Astrocyte (in vitro differentiated cells and primary cell): ENCODE data around the gene CDH13. TPM values are rescaled to one million over a fixed set of nuclear protein-coding genes. Genes with fewer than 3 reads are reported as not detected.

Source experiments
- DNase-seq: peaks from one replicate; pipeline ENCODE4 v3.0.0-alpha.2; 2010; ENCODE audit warnings: low read depth
- FAIRE-seq: peaks from 2 replicates; lab custom pipeline; 2011; peaks lifted over from hg19 to GRCh38; lab: Jason Lieb, UNC
- H2AFZ ChIP-seq: 2 replicates; pipeline ENCODE4 v1.6.0; 2012; ENCODE audit warnings: low read depth, low read length, inconsistent platforms
- H3K27ac ChIP-seq: 2 replicates; pipeline ENCODE4 v1.5.1; 2011; ENCODE audit warnings: low read depth, low read length, inconsistent platforms
- H3K27me3 ChIP-seq: 2 replicates; pipeline ENCODE4 v1.6.0; 2011; ENCODE audit warnings: low read length, inconsistent platforms; ENCODE audit not compliant: insufficient read depth
- H3K36me3 ChIP-seq: 2 replicates; pipeline ENCODE4 v1.5.1; 2011; ENCODE audit warnings: low read length, inconsistent platforms; ENCODE audit not compliant: insufficient read depth
- H3K4me1 ChIP-seq: 2 replicates; pipeline ENCODE4 v1.5.1; 2011; ENCODE audit warnings: low read length, inconsistent platforms; ENCODE audit not compliant: insufficient read depth
- H3K4me2 ChIP-seq: 2 replicates; pipeline ENCODE4 v1.6.0; 2012; ENCODE audit warnings: low read length, inconsistent platforms
- H3K4me3 ChIP-seq: 2 replicates; pipeline ENCODE4 v1.5.1; 2011; ENCODE audit warnings: low read depth, mild to moderate bottlenecking, low read length, inconsistent platforms; ENCODE audit not compliant: insufficient read depth
- H3K79me2 ChIP-seq: 2 replicates; pipeline ENCODE4 v1.6.0; 2012; ENCODE audit warnings: mild to moderate bottlenecking, low read length, inconsistent platforms; ENCODE audit not compliant: insufficient read depth
- H3K9ac ChIP-seq: 2 replicates; pipeline ENCODE4 v1.6.0; 2012; ENCODE audit warnings: mild to moderate bottlenecking, low read length, inconsistent platforms
- H3K9me3 ChIP-seq: 2 replicates; pipeline ENCODE4 v1.5.1; 2012; ENCODE audit warnings: low read depth, mild to moderate bottlenecking, low read length, inconsistent platforms; ENCODE audit not compliant: insufficient read depth
- H4K20me1 ChIP-seq: 2 replicates; pipeline ENCODE4 v1.6.0; 2012; ENCODE audit warnings: low read length, inconsistent platforms; ENCODE audit not compliant: insufficient read depth
- H3K27ac Mint-ChIP-seq: one replicate; pipeline ENCODE4 v1.8.0; 2021; ENCODE audit warnings: mild to moderate bottlenecking, mixed read lengths; ENCODE audit not compliant: unreplicated experiment
- H3K27me3 Mint-ChIP-seq: one replicate; pipeline ENCODE4 v1.8.0; 2021; ENCODE audit warnings: low read depth, mixed read lengths; ENCODE audit not compliant: unreplicated experiment
- H3K36me3 Mint-ChIP-seq: one replicate; pipeline ENCODE4 v1.8.0; 2021; ENCODE audit warnings: low read depth, mixed read lengths; ENCODE audit not compliant: unreplicated experiment
- H3K4me1 Mint-ChIP-seq: one replicate; pipeline ENCODE4 v1.8.0; 2021; ENCODE audit warnings: low read depth, mixed read lengths; ENCODE audit not compliant: unreplicated experiment
- H3K4me3 Mint-ChIP-seq: one replicate; pipeline ENCODE4 v1.8.0; 2021; ENCODE audit warnings: mild to moderate bottlenecking, moderate library complexity, mixed read lengths; ENCODE audit not compliant: unreplicated experiment
- H3K9me3 Mint-ChIP-seq: one replicate; pipeline ENCODE4 v1.8.0; 2021; ENCODE audit warnings: mild to moderate bottlenecking, mixed read lengths; ENCODE audit not compliant: unreplicated experiment
- EZH2 ChIP-seq: IDR thresholded peaks from 2 replicates; pipeline ENCODE4 v1.6.1; 2012; ENCODE audit warnings: mild to moderate bottlenecking, low read length, inconsistent platforms; ENCODE audit not compliant: insufficient read depth
- total RNA-seq: library from RNA; stranded (reverse); gene quantifications from 2 replicates; pipeline ENCODE4 v1.2.1, GENCODE V29; 2021
- TF ChIP-seq, protein P1 (sequence below): IDR thresholded peaks from 2 replicates; pipeline ENCODE4 v1.5.1; 2011; ENCODE audit warnings: low read depth, mild to moderate bottlenecking, inconsistent platforms, low read length, moderate library complexity; ENCODE audit not compliant: insufficient read depth

The CDH13 gene
- total RNA-seq, 1 donor from 2014 or later, result 41.7 TPM

DNA sequence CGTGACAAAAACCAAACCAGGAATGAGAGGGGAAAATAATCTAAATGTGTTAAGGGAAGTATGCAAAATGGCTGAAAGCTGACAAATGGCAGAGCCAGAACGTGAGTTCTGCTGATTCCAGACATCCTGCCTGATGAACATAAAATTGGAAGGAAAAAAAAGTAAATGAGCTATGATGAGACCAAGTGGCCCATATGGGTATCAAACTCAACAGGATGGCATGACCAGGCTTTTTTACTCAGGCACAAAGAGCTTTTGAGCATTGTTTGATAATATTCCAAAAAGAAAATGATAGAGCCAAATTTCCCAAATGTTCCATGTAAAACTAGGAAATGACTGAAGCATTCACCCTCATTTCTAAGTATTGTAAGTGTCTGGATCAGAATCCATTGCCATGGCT is 449.2 kb downstream of the CDH13 start:
- FAIRE-seq (no peak), DNase-seq (no peak)
- TF ChIP-seq, protein P1, sequence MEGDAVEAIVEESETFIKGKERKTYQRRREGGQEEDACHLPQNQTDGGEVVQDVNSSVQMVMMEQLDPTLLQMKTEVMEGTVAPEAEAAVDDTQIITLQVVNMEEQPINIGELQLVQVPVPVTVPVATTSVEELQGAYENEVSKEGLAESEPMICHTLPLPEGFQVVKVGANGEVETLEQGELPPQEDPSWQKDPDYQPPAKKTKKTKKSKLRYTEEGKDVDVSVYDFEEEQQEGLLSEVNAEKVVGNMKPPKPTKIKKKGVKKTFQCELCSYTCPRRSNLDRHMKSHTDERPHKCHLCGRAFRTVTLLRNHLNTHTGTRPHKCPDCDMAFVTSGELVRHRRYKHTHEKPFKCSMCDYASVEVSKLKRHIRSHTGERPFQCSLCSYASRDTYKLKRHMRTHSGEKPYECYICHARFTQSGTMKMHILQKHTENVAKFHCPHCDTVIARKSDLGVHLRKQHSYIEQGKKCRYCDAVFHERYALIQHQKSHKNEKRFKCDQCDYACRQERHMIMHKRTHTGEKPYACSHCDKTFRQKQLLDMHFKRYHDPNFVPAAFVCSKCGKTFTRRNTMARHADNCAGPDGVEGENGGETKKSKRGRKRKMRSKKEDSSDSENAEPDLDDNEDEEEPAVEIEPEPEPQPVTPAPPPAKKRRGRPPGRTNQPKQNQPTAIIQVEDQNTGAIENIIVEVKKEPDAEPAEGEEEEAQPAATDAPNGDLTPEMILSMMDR, result no peak
- no peak for TF ChIP-seq EZH2
- Histone ChIP-seq H3K27ac (no peak overlapping the region), H3K9ac (no peak overlapping the region), H3K9me3 (no peaks in the 10 kb centered on the region), H3K36me3 (no peaks in the 10 kb centered on the region), H3K4me3 (no peak overlapping the region), H2AFZ (no peak overlapping the region), H3K79me2 (no peaks in the 10 kb centered on the region), H4K20me1 (no peaks in the 10 kb centered on the region), H3K4me2 (no peak overlapping the region), H3K27me3 (no peaks in the 10 kb centered on the region), H3K4me1 (peaks cover 5% of the 10 kb centered on the region)
- Mint-ChIP-seq H3K4me1 (peaks cover 4% of the 10 kb centered on the region), H3K9me3 (no peaks in the 10 kb centered on the region), H3K4me3 (no peak overlapping the region), H3K27me3 (peaks cover 2% of the 10 kb centered on the region), H3K27ac (no peak overlapping the region), H3K36me3 (no peaks in the 10 kb centered on the region)

DNA sequence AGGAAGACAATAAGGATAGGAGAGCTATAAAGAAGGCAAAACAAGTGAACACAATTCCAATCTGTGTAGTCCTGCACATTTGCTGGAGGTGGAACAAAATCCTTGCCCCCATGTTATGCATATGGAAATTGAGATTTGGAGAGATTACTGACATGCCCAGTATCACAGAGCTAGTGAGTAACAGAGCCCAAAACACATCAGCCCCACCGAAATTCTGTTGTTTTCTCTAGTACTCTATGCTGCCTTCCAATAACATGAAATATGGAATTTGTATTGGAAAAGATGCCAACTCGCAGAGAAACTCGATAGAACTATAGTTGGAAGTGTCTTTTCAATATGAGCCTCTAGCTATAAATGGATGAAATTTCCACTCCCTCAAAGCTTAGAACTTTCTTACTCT is 456.6 kb downstream of the CDH13 start:
- H3K4me3 Mint-ChIP-seq, result no peak overlapping the region
- Histone ChIP-seq H3K9me3 (peaks cover 4% of the 10 kb centered on the region), H4K20me1 (no peaks in the 10 kb centered on the region), H3K79me2 (no peaks in the 10 kb centered on the region), H3K36me3 (no peaks in the 10 kb centered on the region), H3K27ac (no peak overlapping the region), H2AFZ (no peak overlapping the region), H3K4me3 (no peak overlapping the region), H3K9ac (no peak overlapping the region), H3K4me1 (no peaks in the 10 kb centered on the region), H3K4me2 (no peak overlapping the region), H3K27me3 (no peaks in the 10 kb centered on the region)
- DNase-seq (no peak), FAIRE-seq (no peak)
- H3K27me3 Mint-ChIP-seq, result peaks cover 4% of the 10 kb centered on the region
- TF ChIP-seq, protein P1, result no peak
- no peak for TF ChIP-seq EZH2
- no peaks in the 10 kb centered on the region for H3K4me1 Mint-ChIP-seq
- H3K27ac Mint-ChIP-seq, result no peak overlapping the region
- H3K9me3 Mint-ChIP-seq, result no peaks in the 10 kb centered on the region
- peaks cover 4% of the 10 kb centered on the region for H3K36me3 Mint-ChIP-seq

DNA sequence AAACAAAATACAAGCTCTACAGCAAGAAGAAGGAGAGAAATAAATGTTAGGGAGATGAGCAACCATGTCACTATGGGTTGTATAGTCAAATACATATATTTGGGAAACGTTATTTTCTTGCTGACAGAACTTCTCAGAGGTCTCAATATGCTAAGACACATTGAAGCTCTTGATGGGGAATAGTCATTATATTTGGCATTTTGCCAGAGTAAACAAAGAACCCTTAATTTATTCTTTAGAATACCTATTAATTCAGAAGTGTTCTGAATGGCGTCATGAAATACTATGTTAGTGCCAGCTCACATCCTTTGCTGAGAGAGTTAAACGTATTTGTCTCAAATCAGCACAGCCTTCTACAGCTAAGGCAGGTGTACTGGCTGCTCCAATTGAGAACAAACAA is 458.9 kb downstream of the CDH13 start:
- H3K27me3 ChIP-seq, result no peaks in the 10 kb centered on the region
- H3K4me3 ChIP-seq, result no peak overlapping the region
- H4K20me1 ChIP-seq, result no peaks in the 10 kb centered on the region
- H3K27ac Mint-ChIP-seq, result no peak overlapping the region
- H3K27ac ChIP-seq, result no peak overlapping the region
- peaks cover 4% of the 10 kb centered on the region for H3K27me3 Mint-ChIP-seq
- no peak for FAIRE-seq
- TF ChIP-seq EZH2, result no peak
- TF ChIP-seq, protein P1, result no peak
- peaks cover 4% of the 10 kb centered on the region for H3K36me3 Mint-ChIP-seq
- H3K9me3 ChIP-seq, result peaks cover 4% of the 10 kb centered on the region
- no peaks in the 10 kb centered on the region for H3K4me1 ChIP-seq
- no peaks in the 10 kb centered on the region for H3K4me1 Mint-ChIP-seq
- no peaks in the 10 kb centered on the region for H3K9me3 Mint-ChIP-seq
- H3K36me3 ChIP-seq, result no peaks in the 10 kb centered on the region
- H3K9ac ChIP-seq, result no peak overlapping the region
- H3K79me2 ChIP-seq, result no peaks in the 10 kb centered on the region
- no peak overlapping the region for H3K4me3 Mint-ChIP-seq
- DNase-seq, result no peak
- no peak overlapping the region for H2AFZ ChIP-seq
- no peak overlapping the region for H3K4me2 ChIP-seq
